ENCODE measurements around the gene OSBPL2. TPM values are rescaled to one million over a fixed set of nuclear protein-coding genes. Genes with fewer than 3 reads are reported as not detected.

OSBPL2 gene
- total and polyA plus RNA-seq, 9 of the 15 experiments (the other 6 are each of a cell fraction or from before 2014, with no cell fraction given): 2.5 to 25.6 (median 14.1) TPM

- TF ChIP-seq JUN (IDR thresholded peaks at IDR 0.05; ENCODE audit: borderline replicate concordance, low read depth, low read length) (no peak), JUN (CRISPR knock-in tag; IDR thresholded peaks at IDR 0.05; ENCODE audit: borderline replicate concordance) (no peak), PHF8 (IDR thresholded peaks at IDR 0.05; ENCODE audit: borderline replicate concordance, low read length) (no peak), SNRNP70 (optimal IDR thresholded peaks at IDR 0.05; ENCODE audit: low read depth, low read length) (no peak), DEAF1 (CRISPR knock-in tag; IDR thresholded peaks at IDR 0.05) (no peak), RBM22 (IDR thresholded peaks at IDR 0.05; ENCODE audit: low read depth, low read length, poor library complexity, severe bottlenecking) (no peak), TCF7L2 (IDR thresholded peaks at IDR 0.05; ENCODE audit: low read depth, low read length) (no peak), ZNF77 (CRISPR knock-in tag; IDR thresholded peaks at IDR 0.05) (no peak), ZC3H11A (IDR thresholded peaks at IDR 0.05; ENCODE audit: low read depth, low read length) (no peak), ZNF41 (CRISPR knock-in tag; conservative IDR thresholded peaks at IDR 0.05) (no peak), USF2 (CRISPR knock-in tag; IDR thresholded peaks at IDR 0.05) (no peak), TFE3 (CRISPR knock-in tag; IDR thresholded peaks at IDR 0.05) (no peak), FOXJ2 (tag; IDR thresholded peaks at IDR 0.05) (no peak), MYNN (IDR thresholded peaks at IDR 0.05) (no peak), MYNN (CRISPR knock-in tag; IDR thresholded peaks at IDR 0.05) (no peak)
Observed at GRCh38 chr20:62192635-62193034, 45.7 kb upstream of the OSBPL2 start (continued).

Data from K562 (cell line).